Effector memory CD8-positive, alpha-beta T cell (primary cell): ENCODE data around the gene DUOX1.

ENCODE experiments used
- ATAC-seq: fragments of 150-1000 bp; cut with Tn5 transposase; replicated peaks from 2 replicates; pipeline ENCODE4 v1.10.0; 2021; ENCODE audit warnings: mild to moderate bottlenecking, moderate library complexity
- DNase-seq, 3 experiments: peaks; one replicate each; pipeline ENCODE4 v3.0.0; 2021
- H3K27ac Mint-ChIP-seq, 2 donors: one replicate each; pipeline ENCODE4 v1.8.0; 2022; ENCODE audit warnings: mild to moderate bottlenecking in 2 of 2, mixed read lengths in 2 of 2, moderate library complexity in 2 of 2
- H3K27me3 Mint-ChIP-seq, 2 donors: one replicate each; pipeline ENCODE4 v1.8.0; 2022; ENCODE audit warnings: mixed read lengths in 2 of 2
- H3K36me3 Mint-ChIP-seq: one replicate; pipeline ENCODE4 v1.8.0; 2022; ENCODE audit warnings: mild to moderate bottlenecking, moderate library complexity, mixed read lengths; ENCODE audit not compliant: insufficient read depth
- H3K4me1 Mint-ChIP-seq, 2 donors: one replicate each; pipeline ENCODE4 v1.8.0; 2022; ENCODE audit warnings: low read depth in 2 of 2, mixed read lengths in 2 of 2
- H3K4me3 Mint-ChIP-seq, 2 donors: one replicate each; pipeline ENCODE4 v1.8.0; 2022; ENCODE audit warnings: mild to moderate bottlenecking in 2 of 2, mixed read lengths in 2 of 2, moderate library complexity in 2 of 2
- H3K9me3 Mint-ChIP-seq, 2 donors: one replicate each; pipeline ENCODE4 v1.8.0; 2022; ENCODE audit warnings: mixed read lengths in 2 of 2

The DUOX1 gene

DNA sequence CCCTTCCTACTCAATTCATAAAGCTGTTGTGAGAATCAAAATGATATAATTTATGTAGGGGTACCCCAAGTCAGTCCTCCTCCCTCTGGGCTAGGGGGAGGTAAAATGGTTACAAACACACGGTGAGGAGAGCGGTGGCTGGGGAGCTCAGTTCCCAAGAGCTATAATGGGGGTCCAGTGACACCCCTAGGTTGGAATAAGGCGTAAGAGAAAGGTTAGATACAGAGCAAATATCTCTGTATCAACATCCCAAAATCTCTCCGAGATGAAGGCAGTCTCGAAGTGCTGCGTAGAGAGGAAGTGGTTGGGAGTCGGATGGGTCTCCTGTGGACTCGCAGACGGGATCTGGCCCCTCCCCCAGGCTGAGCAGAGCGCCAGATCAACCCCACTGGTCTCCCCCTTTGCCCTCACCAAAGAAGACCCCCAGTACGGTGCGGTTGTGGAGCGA is 17.6 kb upstream of the DUOX1 start:
- peak overlapping the region; percentile 21 to 53 for H3K4me3 Mint-ChIP-seq
- ATAC-seq = no peak
- no peak for DNase-seq
- no peak overlapping the region for H3K27ac Mint-ChIP-seq
- H3K36me3 Mint-ChIP-seq = peaks cover 2% of the 10 kb centered on the region
- peaks cover 7 to 31% of the 10 kb centered on the region in 2 donors for H3K4me1 Mint-ChIP-seq
- H3K9me3 Mint-ChIP-seq = no peaks in the 10 kb centered on the region
- peaks cover 75 to 92% of the 10 kb centered on the region in 2 donors for H3K27me3 Mint-ChIP-seq

DNA sequence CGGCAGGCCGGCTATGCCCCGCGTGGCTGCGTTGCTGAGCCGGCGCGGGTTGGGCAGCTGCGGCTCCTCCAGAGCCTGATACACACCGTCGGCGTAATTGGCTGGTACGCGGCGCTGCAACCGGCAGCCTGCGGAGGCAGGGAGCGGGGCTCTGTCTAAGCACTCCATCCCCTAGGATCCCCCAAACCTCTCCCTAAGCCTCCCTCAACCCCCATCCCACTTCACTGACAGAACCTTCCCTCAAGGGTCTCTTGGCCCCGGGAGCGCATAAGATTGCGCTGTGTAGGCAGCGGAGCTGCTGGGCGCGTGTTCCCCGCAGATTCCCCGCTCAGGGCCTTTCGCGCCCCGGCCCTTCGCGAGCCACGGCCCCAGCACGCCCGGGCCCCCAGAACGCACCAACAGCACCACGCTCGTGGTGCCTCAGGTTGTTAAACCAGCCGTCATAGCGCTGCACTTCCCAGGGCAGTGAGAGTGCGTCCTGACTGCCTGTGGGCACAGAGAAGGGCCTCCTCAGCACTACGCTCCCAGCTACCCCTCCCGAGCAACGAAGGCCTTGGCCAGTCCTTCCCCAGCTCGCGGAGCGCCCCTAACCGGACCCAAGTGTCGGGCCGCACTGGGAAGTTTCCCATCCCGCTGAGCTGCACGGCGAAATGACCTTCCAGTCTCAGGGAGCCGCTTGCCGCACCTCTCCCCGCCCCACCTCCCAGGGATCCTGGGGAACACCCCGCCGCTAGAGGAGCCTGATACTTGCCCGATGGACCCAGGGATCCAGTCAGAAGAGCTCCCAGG is 17.0 kb upstream of the DUOX1 start:
- H3K27ac Mint-ChIP-seq = no peak overlapping the region
- H3K4me1 Mint-ChIP-seq = peaks cover 12 to 37% of the 10 kb centered on the region in 2 donors
- peaks cover 2% of the 10 kb centered on the region for H3K36me3 Mint-ChIP-seq
- no peak for ATAC-seq
- peaks cover 78 to 93% of the 10 kb centered on the region in 2 donors for H3K27me3 Mint-ChIP-seq
- no peak for DNase-seq
- no peaks in the 10 kb centered on the region for H3K9me3 Mint-ChIP-seq
- H3K4me3 Mint-ChIP-seq = peak overlapping the region; percentile 21 to 53

DNA sequence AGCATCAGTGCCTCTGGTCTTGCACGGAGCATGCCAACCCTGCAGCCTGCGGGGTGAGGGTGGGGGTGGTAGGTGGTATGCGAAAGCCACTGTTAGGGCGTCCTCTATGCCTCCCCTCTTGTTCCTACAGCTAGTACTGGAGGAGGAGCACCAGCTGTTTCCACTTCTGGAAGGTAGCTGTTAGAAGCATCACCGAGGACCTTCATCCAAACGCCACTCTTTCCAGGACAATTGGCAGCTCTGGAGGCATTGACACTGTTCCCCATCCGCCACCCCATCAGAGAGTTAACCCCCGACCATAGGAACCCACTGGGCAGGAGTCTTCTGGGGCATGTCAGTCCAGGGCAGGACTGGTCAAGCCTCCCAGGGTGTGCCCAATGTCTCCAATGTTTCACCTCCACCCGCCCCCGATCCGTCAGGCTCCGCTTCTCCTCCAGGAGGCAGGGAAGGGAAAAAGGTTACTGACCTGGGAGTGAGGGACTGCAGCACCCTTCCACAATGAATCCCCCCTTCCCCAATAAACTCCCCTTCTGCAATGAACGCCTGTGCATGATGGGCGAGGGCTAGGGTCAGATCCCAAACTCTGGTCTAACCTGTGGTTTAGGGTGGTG is 16.3 kb upstream of the DUOX1 start:
- H3K36me3 Mint-ChIP-seq = peaks cover 2% of the 10 kb centered on the region
- peaks cover 85 to 93% of the 10 kb centered on the region in 2 donors for H3K27me3 Mint-ChIP-seq
- H3K27ac Mint-ChIP-seq = no peak overlapping the region
- DNase-seq (no peak), ATAC-seq (no peak)
- H3K9me3 Mint-ChIP-seq = no peaks in the 10 kb centered on the region
- H3K4me1 Mint-ChIP-seq = peaks cover 18 to 41% of the 10 kb centered on the region in 2 donors
- peak overlapping the region; percentile 53 to 58 for H3K4me3 Mint-ChIP-seq

DNA sequence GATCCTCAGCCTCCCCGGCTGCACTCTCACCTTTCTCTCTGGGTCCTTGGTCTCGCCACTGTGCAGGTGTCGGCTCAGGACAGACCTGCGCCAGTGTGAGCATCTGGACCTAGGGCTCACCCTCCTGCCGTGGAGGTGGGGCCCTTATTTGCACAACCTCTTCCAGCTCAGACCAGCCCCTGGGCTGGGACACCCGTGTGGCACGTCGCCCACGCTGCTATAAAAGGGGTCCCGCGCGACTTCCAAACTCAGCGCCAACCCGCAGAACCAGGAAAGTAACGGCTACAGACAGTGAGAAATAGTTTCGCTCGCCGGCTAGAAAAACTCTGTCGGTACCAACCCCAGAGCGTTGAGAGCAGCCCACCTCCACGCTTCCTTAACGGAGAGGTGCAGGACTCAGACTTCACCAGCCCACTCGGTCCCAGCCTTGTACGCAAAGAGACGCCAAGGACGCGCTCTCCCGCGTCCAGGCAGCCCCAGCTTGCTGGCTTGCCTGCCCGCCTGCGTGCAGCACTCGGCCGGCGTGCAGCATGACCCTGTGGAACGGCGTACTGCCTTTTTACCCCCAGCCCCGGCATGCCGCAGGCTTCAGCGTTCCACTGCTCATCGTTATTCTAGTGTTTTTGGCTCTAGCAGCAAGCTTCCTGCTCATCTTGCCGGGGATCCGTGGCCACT is 15.6 kb upstream of the DUOX1 start, which contains the start of the genes DUOX2 and DUOXA2:
TSS of gene DUOX2 (minus strand) at position 97 of the 675 bp plus-strand sequence. CDS start 761 bp downstream, outside the sequence.
TSS of gene DUOXA2 (plus strand) at position 251 of the 675 bp plus-strand sequence. CDS start at position 531, 280 bp downstream.
- no peak for ATAC-seq
- H3K27me3 Mint-ChIP-seq = peaks cover 82 to 91% of the 10 kb centered on the region in 2 donors
- H3K27ac Mint-ChIP-seq = no peak within 1 kb of the TSS
- H3K9me3 Mint-ChIP-seq = no peaks in the 10 kb centered on the region
- H3K36me3 Mint-ChIP-seq = peaks cover 2% of the 10 kb centered on the region
- H3K4me1 Mint-ChIP-seq = peaks cover 18 to 41% of the 10 kb centered on the region in 2 donors
- H3K4me3 Mint-ChIP-seq = peak within 1 kb of the TSS; percentile 53 to 58
- DNase-seq = no peak

DNA sequence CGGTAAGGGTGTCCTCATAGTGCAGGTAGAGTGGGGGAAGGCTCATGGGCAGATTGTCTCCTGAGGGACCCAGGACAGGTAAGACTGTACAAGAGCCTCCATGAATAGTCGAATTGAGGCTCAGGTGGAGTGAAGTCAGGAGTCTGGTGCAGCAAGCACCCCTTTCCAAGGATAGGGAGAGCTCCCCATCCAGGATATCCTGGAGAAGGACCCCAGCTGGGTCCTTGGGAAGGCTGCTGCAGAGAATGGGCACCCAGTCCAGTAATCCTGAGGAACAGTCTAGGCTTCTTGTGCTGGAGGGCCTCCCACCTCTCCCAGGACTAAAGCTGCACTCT is 15.1 kb upstream of the DUOX1 start:
- H3K36me3 Mint-ChIP-seq = peaks cover 2% of the 10 kb centered on the region

DNA sequence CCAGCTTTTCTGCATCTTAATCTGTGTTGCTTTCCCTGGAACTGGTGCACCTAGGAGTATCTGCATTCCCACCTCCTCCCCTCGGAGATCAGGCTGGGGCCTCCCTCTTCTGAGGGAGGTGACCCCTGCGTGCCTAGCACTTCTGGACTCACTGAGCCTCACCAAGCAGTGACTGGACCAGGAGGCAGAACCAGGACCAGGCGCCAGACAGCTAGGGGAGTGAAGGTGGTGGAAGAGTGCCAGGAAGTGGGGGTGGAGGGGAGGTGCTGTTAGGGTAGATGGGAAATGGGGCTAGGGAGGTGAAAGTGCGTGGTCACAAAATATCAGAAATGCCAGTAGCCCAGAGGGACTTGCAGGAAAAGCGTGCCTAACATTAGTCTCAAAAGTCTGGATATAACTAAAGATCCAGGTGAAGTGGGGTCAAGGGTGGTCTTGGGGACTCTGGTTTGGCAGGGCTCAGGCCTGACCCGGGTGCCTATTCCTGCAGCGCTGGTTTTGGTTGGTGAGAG is 14.4 kb upstream of the DUOX1 start:
- peaks cover 2% of the 10 kb centered on the region for H3K36me3 Mint-ChIP-seq
- ATAC-seq (no peak), DNase-seq (no peak)
- no peak overlapping the region for H3K27ac Mint-ChIP-seq
- H3K27me3 Mint-ChIP-seq = peaks cover 81 to 91% of the 10 kb centered on the region in 2 donors
- peaks cover 18 to 41% of the 10 kb centered on the region in 2 donors for H3K4me1 Mint-ChIP-seq
- no peaks in the 10 kb centered on the region for H3K9me3 Mint-ChIP-seq
- H3K4me3 Mint-ChIP-seq = no peak overlapping the region

More for the DNA sequence above, 15.1 kb upstream of the DUOX1 start:
- no peak for DNase-seq
- no peaks in the 10 kb centered on the region for H3K9me3 Mint-ChIP-seq
- peak overlapping the region; percentile 47 to 58 for H3K4me3 Mint-ChIP-seq
- H3K27me3 Mint-ChIP-seq = peaks cover 82 to 91% of the 10 kb centered on the region in 2 donors
- no peak for ATAC-seq
- H3K4me1 Mint-ChIP-seq = peaks cover 18 to 41% of the 10 kb centered on the region in 2 donors
- H3K27ac Mint-ChIP-seq = no peak overlapping the region

DNA sequence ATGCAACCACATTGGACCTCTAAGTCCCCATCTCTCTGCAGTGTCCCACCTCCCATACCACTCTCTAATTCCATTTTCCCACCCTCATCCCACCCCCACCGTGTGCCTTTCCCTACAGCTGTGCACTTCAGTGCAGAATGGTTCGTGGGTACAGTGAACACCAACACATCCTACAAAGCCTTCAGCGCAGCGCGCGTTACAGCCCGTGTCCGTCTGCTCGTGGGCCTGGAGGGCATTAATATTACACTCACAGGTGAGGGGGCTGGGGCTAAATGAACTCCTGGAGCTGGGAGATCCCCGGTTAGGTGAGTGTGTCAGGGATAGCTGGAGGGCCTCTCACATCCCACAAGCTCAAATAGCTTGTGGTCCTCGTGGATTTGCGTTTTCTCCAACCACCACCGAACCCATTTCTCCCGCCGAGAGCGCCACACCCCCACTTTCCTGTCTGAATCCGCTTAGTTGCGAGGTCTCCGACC is 13.8 kb upstream of the DUOX1 start:
- no peak overlapping the region for H3K27ac Mint-ChIP-seq
- DNase-seq (no peak), ATAC-seq (no peak)
- peaks cover 2% of the 10 kb centered on the region for H3K36me3 Mint-ChIP-seq
- peaks cover 83 to 93% of the 10 kb centered on the region in 2 donors for H3K27me3 Mint-ChIP-seq
- H3K4me1 Mint-ChIP-seq = peaks cover 18 to 41% of the 10 kb centered on the region in 2 donors
- no peaks in the 10 kb centered on the region for H3K9me3 Mint-ChIP-seq
- H3K4me3 Mint-ChIP-seq = peak overlapping the region in 1 of 2 donors; percentile 77

DNA sequence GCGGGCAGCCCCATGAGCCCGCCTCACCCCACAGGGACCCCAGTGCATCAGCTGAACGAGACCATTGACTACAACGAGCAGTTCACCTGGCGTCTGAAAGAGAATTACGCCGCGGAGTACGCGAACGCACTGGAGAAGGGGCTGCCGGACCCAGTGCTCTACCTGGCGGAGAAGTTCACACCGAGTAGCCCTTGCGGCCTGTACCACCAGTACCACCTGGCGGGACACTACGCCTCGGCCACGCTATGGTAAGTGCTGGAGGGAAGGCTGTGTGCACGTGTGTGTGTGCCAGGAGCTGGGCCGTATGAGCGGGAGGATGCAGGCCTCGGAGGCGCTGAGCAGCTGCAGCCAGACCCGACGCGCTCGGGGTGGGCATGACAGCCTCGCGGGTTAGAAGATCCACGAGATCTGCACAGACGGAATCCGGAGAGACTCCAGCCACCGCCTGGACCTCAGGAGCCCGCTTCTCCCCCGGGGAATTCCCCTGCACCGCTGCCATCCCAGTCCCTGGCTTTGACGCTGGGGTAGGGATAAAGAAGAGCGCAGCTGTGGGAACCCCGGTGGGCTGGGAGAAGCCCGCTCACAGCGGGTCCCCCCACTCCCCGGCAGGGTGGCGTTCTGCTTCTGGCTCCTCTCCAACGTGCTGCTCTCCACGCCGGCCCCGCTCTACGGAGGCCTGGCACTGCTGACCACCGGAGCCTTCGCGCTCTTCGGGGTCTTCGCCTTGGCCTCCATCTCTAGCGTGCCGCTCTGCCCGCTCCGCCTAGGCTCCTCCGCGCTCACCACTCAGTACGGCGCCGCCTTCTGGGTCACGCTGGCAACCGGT is 13.1 kb upstream of the DUOX1 start:
- H3K27me3 Mint-ChIP-seq = peaks cover 87 to 98% of the 10 kb centered on the region in 2 donors
- peaks cover 2% of the 10 kb centered on the region for H3K36me3 Mint-ChIP-seq
- H3K4me3 Mint-ChIP-seq = peak overlapping the region; percentile 47 to 77
- ATAC-seq (no peak), DNase-seq (no peak)
- H3K9me3 Mint-ChIP-seq = no peaks in the 10 kb centered on the region
- no peak overlapping the region for H3K27ac Mint-ChIP-seq
- peaks cover 18 to 41% of the 10 kb centered on the region in 2 donors for H3K4me1 Mint-ChIP-seq

DNA sequence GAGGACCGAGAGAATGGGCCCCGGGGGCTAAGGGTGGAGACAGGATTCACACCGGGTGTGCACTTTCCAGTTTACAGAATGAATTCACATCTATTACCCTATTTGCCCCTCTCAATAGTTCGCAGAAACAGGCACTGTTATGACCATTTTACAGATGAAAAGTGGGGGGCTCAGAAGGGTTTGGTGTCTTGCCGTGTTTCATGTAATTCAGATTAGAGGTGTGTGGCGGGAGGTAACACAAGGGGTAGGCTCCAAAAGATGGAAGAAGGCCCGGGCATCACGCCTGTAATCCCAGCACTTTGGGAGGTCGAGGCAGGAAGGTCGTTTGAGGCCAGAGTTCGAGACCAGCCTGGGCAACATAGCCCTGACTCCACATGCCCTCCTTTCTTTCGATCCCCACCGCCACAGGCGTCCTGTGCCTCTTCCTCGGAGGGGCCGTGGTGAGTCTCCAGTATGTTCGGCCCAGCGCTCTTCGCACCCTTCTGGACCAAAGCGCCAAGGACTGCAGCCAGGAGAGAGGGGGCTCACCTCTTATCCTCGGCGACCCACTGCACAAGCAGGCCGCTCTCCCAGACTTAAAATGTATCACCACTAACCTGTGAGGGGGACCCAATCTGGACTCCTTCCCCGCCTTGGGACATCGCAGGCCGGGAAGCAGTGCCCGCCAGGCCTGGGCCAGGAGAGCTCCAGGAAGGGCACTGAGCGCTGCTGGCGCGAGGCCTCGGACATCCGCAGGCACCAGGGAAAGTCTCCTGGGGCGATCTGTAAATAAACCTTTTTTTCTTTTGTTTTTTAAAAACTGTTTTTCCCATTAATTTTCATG is 12.3 kb upstream of the DUOX1 start:
- DNase-seq (no peak), ATAC-seq (peak; percentile 10)
- Mint-ChIP-seq H3K27me3 (peaks cover 83 to 96% of the 10 kb centered on the region in 2 donors), H3K4me3 (peak overlapping the region; percentile 72 to 77), H3K27ac (peak overlapping the region in 1 of 2 donors; percentile 3), H3K9me3 (no peaks in the 10 kb centered on the region), H3K4me1 (peaks cover 18 to 32% of the 10 kb centered on the region in 2 donors), H3K36me3 (peaks cover 2% of the 10 kb centered on the region)

DNA sequence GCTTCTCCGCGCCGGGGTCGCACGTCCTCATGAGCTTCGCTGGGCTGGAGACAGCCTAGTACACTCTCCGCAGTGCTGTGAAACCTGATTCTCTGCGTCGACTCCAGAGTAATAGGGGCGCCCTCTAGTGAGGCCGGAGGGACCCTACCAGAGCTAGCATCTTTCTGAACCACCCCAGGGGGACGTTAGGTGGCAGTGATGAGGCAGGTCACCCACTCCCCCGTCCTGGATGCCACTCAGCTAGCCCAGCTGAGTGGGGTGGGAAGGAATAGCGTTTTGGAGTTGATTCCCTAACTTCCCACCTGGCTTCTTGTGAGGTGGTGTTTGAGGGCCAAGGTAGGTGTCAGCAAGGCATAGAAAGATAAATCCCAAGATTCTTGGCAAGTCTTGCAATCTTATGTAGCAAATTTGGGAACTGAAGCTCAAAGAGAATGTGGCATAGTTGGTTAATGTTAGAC is 11.6 kb upstream of the DUOX1 start:
- Mint-ChIP-seq H3K27ac (peak overlapping the region in 1 of 2 donors; percentile 3), H3K4me1 (peaks cover 18 to 28% of the 10 kb centered on the region in 2 donors), H3K27me3 (peaks cover 77 to 96% of the 10 kb centered on the region in 2 donors), H3K36me3 (peaks cover 2% of the 10 kb centered on the region), H3K4me3 (peak overlapping the region; percentile 72 to 77), H3K9me3 (no peaks in the 10 kb centered on the region)
- ATAC-seq (peak; percentile 99), DNase-seq (peak; percentile 79 to 84 (median 82))

DNA sequence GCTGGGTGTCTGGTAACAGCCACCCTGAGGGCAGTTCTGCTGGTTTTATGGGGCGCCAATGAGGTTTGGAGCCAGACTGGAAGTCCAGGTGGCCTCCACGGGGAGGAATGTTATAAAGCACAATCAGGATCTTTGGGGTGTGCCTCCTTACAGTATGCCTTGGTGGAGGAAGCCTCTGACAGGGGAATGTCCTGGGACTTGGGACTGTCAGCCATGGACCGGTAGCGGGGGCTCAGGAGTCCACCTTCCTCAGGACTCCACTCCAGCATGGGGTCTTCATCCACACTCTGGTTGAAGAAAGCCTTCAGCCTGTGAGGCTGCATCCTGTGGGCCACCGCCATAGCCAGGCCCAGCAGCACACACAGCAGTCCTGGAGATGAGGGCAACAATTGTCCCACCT is 10.8 kb upstream of the DUOX1 start:
- H3K4me3 Mint-ChIP-seq = no peak overlapping the region

More for the DNA sequence above, 10.8 kb upstream of the DUOX1 start:
- no peak for DNase-seq
- Mint-ChIP-seq H3K36me3 (no peaks in the 10 kb centered on the region), H3K4me1 (peaks cover 15 to 24% of the 10 kb centered on the region in 2 donors), H3K27ac (no peak overlapping the region), H3K27me3 (peaks cover 69 to 91% of the 10 kb centered on the region in 2 donors), H3K9me3 (no peaks in the 10 kb centered on the region)
- no peak for ATAC-seq
